Activated CD4-positive, alpha-beta memory T cell treated with anti-CD3 and anti-CD28 coated beads for 36 hours (primary cell): ENCODE data around the gene RGS17. TPM values are rescaled to one million over a fixed set of nuclear protein-coding genes. Genes with fewer than 3 reads are reported as not detected.

Experiments
- total RNA-seq, 2 experiments: library from RNA; stranded (reverse); gene quantifications; one replicate each; pipeline ENCODE4 v1.2.3, GENCODE V29; 2021

RGS17 gene
- total RNA-seq, 2 experiments from 2014 or later = not detected

Other genes with a start within 250 kb of the RGS17 start
- gene FBXO5, start 148.2 kb downstream of the RGS17 start, total RNA-seq = 10 to 100 TPM; 41.8 to 42.7 TPM
- 10 to 100 TPM; 16.9 to 20.1 TPM for gene MTRF1L, start 128.6 kb downstream of the RGS17 start, total RNA-seq